ENCODE measurements around the gene RAD23B.

The RAD23B gene

GRCh38 chr9:107282759-107283622 is at the start of gene RAD23B:
Gene RAD23B, plus strand, starts transcription at chr9:107283279. Its CDS starts 351 bp downstream, at chr9:107283630.
- peak within 1 kb of the TSS; percentile 92 for H3K4me3 ChIP-seq
- H3K27ac ChIP-seq, result peak within 1 kb of the TSS; percentile 98 to 99
- DNase-seq (ENCODE audit: low spot score), result peak; percentile 99
- no peak for TF ChIP-seq CTCF (IDR thresholded peaks at IDR 0.05)

- no peak for DNase-seq (ENCODE audit: low spot score)
- Histone ChIP-seq H3K4me3 (no peak overlapping the region), H3K27ac (no peak overlapping the region)
- TF ChIP-seq CTCF (IDR thresholded peaks at IDR 0.05), result no peak
Observed at GRCh38 chr9:107235765-107236442, 47.2 kb upstream of the RAD23B start.

GRCh38 chr9:107237873-107238272 is 45.2 kb upstream of the RAD23B start:
- H3K27ac ChIP-seq, result no peak overlapping the region
- no peak overlapping the region for H3K4me3 ChIP-seq
- TF ChIP-seq CTCF (IDR thresholded peaks at IDR 0.05), result no peak
- DNase-seq (ENCODE audit: low spot score), result no peak

GRCh38 chr9:107239474-107239873 is 43.6 kb upstream of the RAD23B start:
- no peak for DNase-seq (ENCODE audit: low spot score)
- H3K27ac ChIP-seq, result no peak overlapping the region
- TF ChIP-seq CTCF (IDR thresholded peaks at IDR 0.05), result no peak
- H3K4me3 ChIP-seq, result no peak overlapping the region

GRCh38 chr9:107240260-107240659 is 42.8 kb upstream of the RAD23B start:
- H3K27ac ChIP-seq, result no peak overlapping the region
- DNase-seq (ENCODE audit: low spot score), result no peak
- H3K4me3 ChIP-seq, result no peak overlapping the region
- TF ChIP-seq CTCF (IDR thresholded peaks at IDR 0.05), result no peak

- no peak overlapping the region for H3K4me3 ChIP-seq
- TF ChIP-seq CTCF (IDR thresholded peaks at IDR 0.05), result no peak
- DNase-seq (ENCODE audit: low spot score), result no peak
- no peak overlapping the region for H3K27ac ChIP-seq
Observed at GRCh38 chr9:107242073-107243030, 40.7 kb upstream of the RAD23B start.
